Measurements from ENCODE around the gene CXCR1. TPM values are rescaled to one million over a fixed set of nuclear protein-coding genes. Genes with fewer than 3 reads are reported as not detected.

CXCR1 gene
- polyA plus RNA-seq, 1 of the 3 experiments (the other 2 are of a cell fraction) = not detected

- Histone ChIP-seq H3K79me2 (ENCODE audit: insufficient read depth) (no peaks in the 10 kb centered on the region), H3K27ac (ENCODE audit: low read depth in 2 of 2, low read length in 1 of 2) (no peak overlapping the region), H4K20me1 (ENCODE audit: insufficient read depth) (no peaks in the 10 kb centered on the region), H3K4me2 (no peak overlapping the region), H2AFZ (ENCODE audit: low read depth) (no peak overlapping the region), H3K9me2 (no peaks in the 10 kb centered on the region), H3K4me3 (ENCODE audit: low read depth in 2 of 2, low read length in 1 of 2) (no peak overlapping the region), H3K9me3 (no peaks in the 10 kb centered on the region), H3K9ac (no peak overlapping the region), H3K27me3 (ENCODE audit: insufficient read depth) (peaks cover 13% of the 10 kb centered on the region; the same call in 1 of the 2 replicates), H3K4me1 (ENCODE audit: control insufficient read depth in 1 of 2, insufficient read depth in 2 of 2, low read depth in 1 of 2, low read length in 1 of 2) (no peaks in the 10 kb centered on the region; a peak in 1 of 4 replicates), H3K36me3 (replicated peaks in 1 of 2; ENCODE audit: control insufficient read depth in 1 of 2, insufficient read depth in 2 of 2, low read length in 1 of 2) (no peaks in the 10 kb centered on the region), H3F3A (replicated peaks; ENCODE audit: insufficient read depth) (no peaks in the 10 kb centered on the region)
- no peak for DNase-seq
- ChIA-PET CTCF (interaction anchor here (1.0 to 1.3 kb wide), 2 partner anchors 18 to 89 kb away, joined by 3 read pairs; partner anchors contain the start of gene CXCR1), POLR2A (no interaction called here)
- TF ChIP-seq FOXJ3 (CRISPR knock-in tag; IDR thresholded peaks at IDR 0.05) = no peak
- TF ChIP-seq POLR2AphosphoS5 (IDR thresholded peaks at IDR 0.05; ENCODE audit: low read depth, low read length) = no peak
- no peak for TF ChIP-seq EP300 (IDR thresholded peaks at IDR 0.05; ENCODE audit: borderline replicate concordance in 1 of 2, low read depth in 1 of 2, low read length in 1 of 2)
- no peak for TF ChIP-seq GATA2 (CRISPR knock-in tag; IDR thresholded peaks at IDR 0.05)
- no peak for TF ChIP-seq GABPA (IDR thresholded peaks at IDR 0.05; ENCODE audit: low read depth)
- TF ChIP-seq TEAD4 (IDR thresholded peaks at IDR 0.05; ENCODE audit: borderline replicate concordance, insufficient read depth) = no peak
- no peak for TF ChIP-seq NRF1 (IDR thresholded peaks at IDR 0.05; ENCODE audit: low read depth, low read length)
- no peak for TF ChIP-seq RFX5 (IDR thresholded peaks at IDR 0.05; ENCODE audit: low read length)
- TF ChIP-seq RAD21 (IDR thresholded peaks at IDR 0.05; ENCODE audit: low read length) = no peak
- TF ChIP-seq MEF2A (IDR thresholded peaks at IDR 0.05; ENCODE audit: borderline replicate concordance, low read depth) = no peak
- no peak for TF ChIP-seq ELF1 (IDR thresholded peaks at IDR 0.05)
- no peak for TF ChIP-seq MXI1 (IDR thresholded peaks at IDR 0.05; ENCODE audit: low read depth, low read length)
- no peak for TF ChIP-seq SIN3A (IDR thresholded peaks at IDR 0.05; ENCODE audit: borderline replicate concordance, low read depth, low read length)
- no peak for TF ChIP-seq RCOR1 (IDR thresholded peaks at IDR 0.05; ENCODE audit: low read length)
- no peak for TF ChIP-seq ZBTB33 (IDR thresholded peaks at IDR 0.05; ENCODE audit: borderline replicate concordance, low read depth)
- no peak for TF ChIP-seq JUND (IDR thresholded peaks at IDR 0.05)
- 36% methylated on average over 1 of the region's 1 CpG for WGBS (ENCODE audit: low lambda C conversion rate)
These were observed 17.6 kb upstream of the CXCR1 start for GRCh38 chr2:218184331-218184730.

GRCh38 chr2:218180467-218181114 lies 13.8 kb upstream of the CXCR1 start:
- H3K9me2 ChIP-seq = no peaks in the 10 kb centered on the region
- 56% methylated on average over 9 of the region's 9 CpGs for WGBS (ENCODE audit: low lambda C conversion rate)
- ChIA-PET POLR2A (no interaction called here), CTCF (no interaction called here)
- no peaks in the 10 kb centered on the region for H3K36me3 ChIP-seq (replicated peaks in 1 of 2; ENCODE audit: control insufficient read depth in 1 of 2, insufficient read depth in 2 of 2, low read length in 1 of 2)
- no peaks in the 10 kb centered on the region for H3K79me2 ChIP-seq (ENCODE audit: insufficient read depth)
- no peak overlapping the region for H3K4me2 ChIP-seq
- no peaks in the 10 kb centered on the region for H3F3A ChIP-seq (replicated peaks; ENCODE audit: insufficient read depth)
- H4K20me1 ChIP-seq (ENCODE audit: insufficient read depth) = no peaks in the 10 kb centered on the region
- H3K9ac ChIP-seq = no peak overlapping the region
- peaks cover 13% of the 10 kb centered on the region; the same call in 1 of the 2 replicates for H3K27me3 ChIP-seq (ENCODE audit: insufficient read depth)
- no peak overlapping the region for H3K27ac ChIP-seq (ENCODE audit: low read depth in 2 of 2, low read length in 1 of 2)
- H2AFZ ChIP-seq (ENCODE audit: low read depth) = no peak overlapping the region
- H3K4me3 ChIP-seq (ENCODE audit: low read depth in 2 of 2, low read length in 1 of 2) = no peak overlapping the region
- H3K9me3 ChIP-seq = no peaks in the 10 kb centered on the region
- no peaks in the 10 kb centered on the region; a peak in 1 of 4 replicates for H3K4me1 ChIP-seq (ENCODE audit: control insufficient read depth in 1 of 2, insufficient read depth in 2 of 2, low read depth in 1 of 2, low read length in 1 of 2)
- DNase-seq = no peak
- no peak for TF ChIP-seq SMC3 (IDR thresholded peaks at IDR 0.05; ENCODE audit: low read depth, low read length)
- TF ChIP-seq RXRA (IDR thresholded peaks at IDR 0.05; ENCODE audit: borderline replicate concordance, low read depth) = no peak
- no peak for TF ChIP-seq USF2 (IDR thresholded peaks at IDR 0.05; ENCODE audit: borderline replicate concordance, low read depth, low read length)
- TF ChIP-seq REST (IDR thresholded peaks at IDR 0.05; ENCODE audit: low read depth, low read length) = no peak
- TF ChIP-seq NFIC (IDR thresholded peaks at IDR 0.05; ENCODE audit: borderline replicate concordance) = no peak
- TF ChIP-seq IRF3 (IDR thresholded peaks at IDR 0.05; ENCODE audit: low read depth, low read length) = no peak
- TF ChIP-seq MXI1 (IDR thresholded peaks at IDR 0.05; ENCODE audit: low read depth, low read length) = no peak
- no peak for TF ChIP-seq RAD21 (IDR thresholded peaks at IDR 0.05; ENCODE audit: low read length)

Measured in SK-N-SH (cell line).